Subcutaneous adipose tissue (tissue), 4 donors: ENCODE measurements around the gene LRMDA. TPM values are rescaled to one million over a fixed set of nuclear protein-coding genes. Genes with fewer than 3 reads are reported as not detected.

Source experiments
- total RNA-seq, 4 donors: library from RNA; depleted of rRNA; stranded (reverse); fragments of >200 nt; gene quantifications; one replicate each; pipeline ENCODE4 v1.1.0, GENCODE V29; 2016
- TF ChIP-seq, protein P1 (sequence below): fragments of 450-650 bp; IDR thresholded peaks from one replicate; pipeline ENCODE4 v1.5.1; 2016; ENCODE audit warnings: low read depth, mild to moderate bottlenecking, control low read depth, antibody characterized with exemption, moderate library complexity

Gene LRMDA
- total RNA-seq, 4 donors from 2014 or later = 17.4 to 92.1 (median 22.8) TPM

DNA sequence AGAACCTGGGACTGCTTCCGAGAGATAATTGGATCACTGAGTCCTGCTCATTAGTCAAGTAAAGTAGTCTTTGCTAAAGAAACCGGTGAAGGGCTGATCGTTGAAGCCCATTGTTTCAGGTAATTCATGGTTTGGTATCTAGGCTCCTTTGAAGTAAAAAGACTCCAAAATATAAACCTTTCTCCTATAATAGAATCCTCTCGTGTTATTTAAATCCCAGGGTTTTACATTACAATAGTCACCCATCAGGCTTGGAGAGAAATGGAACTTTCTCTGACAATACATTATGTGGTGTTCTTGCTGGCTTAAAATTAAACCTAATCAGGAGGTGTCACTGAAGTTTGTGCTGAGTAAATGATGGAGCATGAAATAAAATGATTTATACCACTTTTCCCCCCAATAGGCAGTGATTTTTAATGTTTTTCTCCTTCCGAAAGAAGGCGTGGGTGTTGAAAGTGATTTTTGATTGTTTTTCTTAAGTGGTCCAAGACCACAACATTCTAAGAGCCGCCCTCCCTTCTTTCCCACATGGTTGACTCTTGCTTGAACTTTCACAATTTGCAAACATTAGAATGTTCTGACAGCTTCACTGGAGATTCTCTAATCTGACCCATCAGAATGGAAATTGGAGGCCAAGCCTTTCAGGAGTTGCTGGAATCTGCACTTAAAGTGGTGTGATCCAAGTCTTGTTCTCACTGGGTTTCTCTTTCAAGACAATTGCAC, 44.2 kb downstream of the LRMDA start:
- TF ChIP-seq, protein P1, sequence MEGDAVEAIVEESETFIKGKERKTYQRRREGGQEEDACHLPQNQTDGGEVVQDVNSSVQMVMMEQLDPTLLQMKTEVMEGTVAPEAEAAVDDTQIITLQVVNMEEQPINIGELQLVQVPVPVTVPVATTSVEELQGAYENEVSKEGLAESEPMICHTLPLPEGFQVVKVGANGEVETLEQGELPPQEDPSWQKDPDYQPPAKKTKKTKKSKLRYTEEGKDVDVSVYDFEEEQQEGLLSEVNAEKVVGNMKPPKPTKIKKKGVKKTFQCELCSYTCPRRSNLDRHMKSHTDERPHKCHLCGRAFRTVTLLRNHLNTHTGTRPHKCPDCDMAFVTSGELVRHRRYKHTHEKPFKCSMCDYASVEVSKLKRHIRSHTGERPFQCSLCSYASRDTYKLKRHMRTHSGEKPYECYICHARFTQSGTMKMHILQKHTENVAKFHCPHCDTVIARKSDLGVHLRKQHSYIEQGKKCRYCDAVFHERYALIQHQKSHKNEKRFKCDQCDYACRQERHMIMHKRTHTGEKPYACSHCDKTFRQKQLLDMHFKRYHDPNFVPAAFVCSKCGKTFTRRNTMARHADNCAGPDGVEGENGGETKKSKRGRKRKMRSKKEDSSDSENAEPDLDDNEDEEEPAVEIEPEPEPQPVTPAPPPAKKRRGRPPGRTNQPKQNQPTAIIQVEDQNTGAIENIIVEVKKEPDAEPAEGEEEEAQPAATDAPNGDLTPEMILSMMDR = no peak

DNA sequence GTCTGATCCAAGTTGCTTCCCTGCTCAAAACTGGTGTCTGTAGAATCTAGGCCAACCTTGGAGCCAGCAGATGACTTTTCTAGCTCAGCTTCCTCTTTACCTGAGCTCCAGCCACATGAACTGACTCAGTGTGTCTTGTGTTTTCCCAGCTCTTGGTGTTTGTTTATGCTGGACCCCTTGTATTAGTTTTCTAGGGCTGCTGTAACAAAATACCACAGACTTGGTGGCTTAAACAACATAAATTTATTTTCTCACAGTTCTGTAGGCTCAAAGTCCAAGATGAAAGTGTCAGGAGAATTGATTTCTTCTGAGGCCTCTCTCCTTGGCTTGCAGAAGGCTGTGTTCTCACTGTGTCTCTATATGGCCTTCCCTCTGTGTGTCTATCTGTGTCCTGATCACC, 45.1 kb downstream of the LRMDA start:
- TF ChIP-seq, protein P1 = no peak

GRCh38 chr10:75476985-75477384, 45.6 kb downstream of the LRMDA start:
- TF ChIP-seq, protein P1 = no peak

DNA sequence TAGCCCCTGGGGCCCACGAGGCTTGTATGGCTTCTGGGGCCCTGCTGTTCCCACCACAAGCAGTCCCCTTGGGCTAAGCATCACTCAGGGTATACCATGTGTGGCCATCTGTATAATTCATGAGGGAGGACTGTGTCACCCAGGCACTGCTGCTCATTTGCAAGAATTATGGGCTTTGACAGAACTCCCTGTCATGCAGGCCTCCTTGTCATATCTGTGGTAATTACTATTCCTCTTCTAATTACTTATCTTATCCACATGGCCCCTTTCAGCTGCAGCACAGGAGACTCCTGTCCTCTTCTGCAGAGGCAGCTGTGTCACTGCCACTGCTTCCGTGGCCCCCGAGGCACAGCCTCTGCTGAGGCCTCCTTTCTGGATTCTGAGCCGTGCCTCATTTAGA, 46.3 kb downstream of the LRMDA start:
- TF ChIP-seq, protein P1 = no peak

GRCh38 chr10:75480374-75480773, 49.0 kb downstream of the LRMDA start:
- TF ChIP-seq, protein P1 = no peak

- TF ChIP-seq, protein P1 = no peak
These were observed 51.8 kb downstream of the LRMDA start for GRCh38 chr10:75483188-75483587.

- TF ChIP-seq, protein P1 = no peak
These were observed 53.3 kb downstream of the LRMDA start for GRCh38 chr10:75484717-75485116.
